Endothelial cell of umbilical vein (primary cell): Measurements from ENCODE around the gene ID1. TPM values are rescaled to one million over a fixed set of nuclear protein-coding genes. Genes with fewer than 3 reads are reported as not detected.
"Not testable (repeated sequence)": the region's sequence is repeated elsewhere in the genome, so short reads cannot be mapped to it uniquely, and the experiment has no call there.

Source experiments
- BruUV-seq: library from RNA; stranded (reverse); fragments of 400-500 nt; replicated peaks from 2 replicates; lab custom pipeline; 2021; lab: Mats Ljungman, UMichigan
- CTCF ChIA-PET: fragments of 300-600, 350-600 bp; sonication (Branson Sonifier 250); formaldehyde crosslinking; loops from one replicate; lab custom pipeline; 2021; ENCODE audit warnings: antibody characterized with exemption, inconsistent platforms; lab: Charles Lee
- POLR2A ChIA-PET: fragments of 300-600, 350-600 bp; sonication (Branson Sonifier 250); formaldehyde crosslinking; loops from one replicate; lab custom pipeline; 2021; ENCODE audit warnings: antibody characterized with exemption, inconsistent platforms; lab: Charles Lee
- DNase-seq: peaks from one replicate; pipeline ENCODE4 v3.0.0-alpha.2; 2011; ENCODE audit warnings: low read depth, low spot score
- FAIRE-seq: peaks from 2 replicates; lab custom pipeline; 2011; peaks lifted over from hg19 to GRCh38; lab: Jason Lieb, UNC
- H2AFZ ChIP-seq: 2 replicates; pipeline ENCODE4 v1.6.0; 2012; ENCODE audit warnings: low read depth, low read length, control low read depth, inconsistent platforms
- H3K27ac ChIP-seq: 2 replicates; pipeline ENCODE4 v1.5.1; 2011; ENCODE audit warnings: low read depth, mild to moderate bottlenecking, control low read depth, low read length, moderate library complexity; ENCODE audit not compliant: insufficient read depth
- H3K27me3 ChIP-seq, 2 experiments: 2 replicates each; pipeline versions ENCODE4 v1.6.0 to v1.6.1; 2011; ENCODE audit warnings: low read length in 2 of 2, mixed read lengths in 1 of 2; ENCODE audit not compliant: control insufficient read depth in 2 of 2, insufficient read depth in 2 of 2
- H3K36me3 ChIP-seq, 2 experiments: 2 replicates in 1 of 2; 3 replicates in 1 of 2; pipeline ENCODE4 v1.5.1; 2011; ENCODE audit warnings: low read length in 2 of 2, mild to moderate bottlenecking in 1 of 2, moderate library complexity in 1 of 2; ENCODE audit not compliant: control insufficient read depth in 2 of 2, insufficient read depth in 2 of 2; ENCODE audit errors: extremely low read depth in 1 of 2
- H3K4me1 ChIP-seq: 3 replicates; pipeline ENCODE4 v1.5.1; 2011; ENCODE audit warnings: mild to moderate bottlenecking, low read length; ENCODE audit not compliant: control insufficient read depth, insufficient read depth; ENCODE audit errors: extremely low read depth
- H3K4me2 ChIP-seq: 2 replicates; pipeline ENCODE4 v1.6.1; 2011; ENCODE audit warnings: low read length, control low read depth, mixed read lengths; ENCODE audit not compliant: insufficient read depth
- H3K4me3 ChIP-seq, 3 experiments: fragments of 200-600 bp in 1 of 3; sonication (generic), shearing (Covaris generic) in 1 of 3; replicated peaks in 1 of 3; 2 replicates each; pipeline ENCODE4 v1.5.1; 2011 to 2016; ENCODE audit warnings: control low read depth in 3 of 3, low read length in 3 of 3, mild to moderate bottlenecking in 2 of 3, inconsistent platforms in 1 of 3, low read depth in 1 of 3, moderate library complexity in 1 of 3; ENCODE audit not compliant: insufficient read depth in 1 of 3
- H3K79me2 ChIP-seq: 2 replicates; pipeline ENCODE4 v1.6.0; 2012; ENCODE audit warnings: low read length, inconsistent platforms; ENCODE audit not compliant: control insufficient read depth, insufficient read depth
- H3K9ac ChIP-seq: replicated peaks from 2 replicates; pipeline ENCODE3; 2011; ENCODE audit warnings: low read length, control low read depth; ENCODE audit not compliant: insufficient read depth; ENCODE audit errors: extremely low read depth
- H3K9me1 ChIP-seq: replicated peaks from 3 replicates; pipeline ENCODE4 v1.6.0; 2011; ENCODE audit warnings: mild to moderate bottlenecking, low read length; ENCODE audit not compliant: control insufficient read depth, insufficient read depth; ENCODE audit errors: extremely low read depth
- H3K9me3 ChIP-seq: replicated peaks from 2 replicates; pipeline ENCODE4 v1.5.1; 2012; ENCODE audit warnings: low read length, inconsistent platforms; ENCODE audit not compliant: control insufficient read depth, insufficient read depth
- H4K20me1 ChIP-seq: replicated peaks from 2 replicates; pipeline ENCODE3; 2011; ENCODE audit warnings: mild to moderate bottlenecking, low read length; ENCODE audit not compliant: control insufficient read depth, insufficient read depth; ENCODE audit errors: extremely low read depth
- EZH2 ChIP-seq: IDR thresholded peaks from 2 replicates; pipeline ENCODE4 v1.6.1; 2012; ENCODE audit warnings: borderline replicate concordance, low read depth, mild to moderate bottlenecking, moderate library complexity, low read length, inconsistent platforms; ENCODE audit not compliant: severe bottlenecking
- FOS ChIP-seq: IDR thresholded peaks from 2 replicates; pipeline ENCODE4 v1.6.1; 2011; ENCODE audit warnings: mild to moderate bottlenecking, low read length, moderate library complexity, borderline replicate concordance; ENCODE audit not compliant: insufficient read depth
- GATA2 ChIP-seq: IDR thresholded peaks from 2 replicates; pipeline ENCODE4 v1.7.0; 2011; ENCODE audit warnings: low read depth, mild to moderate bottlenecking, moderate library complexity, mixed read lengths, low read length; ENCODE audit not compliant: insufficient read length, insufficient read depth
- JUN ChIP-seq: IDR thresholded peaks from 2 replicates; pipeline ENCODE4 v1.6.1; 2011; ENCODE audit warnings: borderline replicate concordance, low read depth; ENCODE audit not compliant: insufficient read length, insufficient read depth
- MYC ChIP-seq: IDR thresholded peaks from one replicate; pipeline ENCODE4 v1.6.1; 2011; ENCODE audit warnings: mild to moderate bottlenecking, low read depth, low read length
- POLR2A ChIP-seq: IDR thresholded peaks from 2 replicates; pipeline ENCODE4 v1.6.1; 2012; ENCODE audit warnings: low read depth, mild to moderate bottlenecking, control low read depth, low read length
- POLR2AphosphoS5 ChIP-seq: IDR thresholded peaks from 2 replicates; pipeline ENCODE4 v1.6.1; 2012; ENCODE audit warnings: low read depth, mild to moderate bottlenecking, control low read depth, low read length, moderate library complexity; ENCODE audit not compliant: insufficient read depth
- dilution Hi-C: fragments of 300-500 bp; cut with MboI; formaldehyde crosslinking; loops from one replicate; pipeline ENCODE4 v1.15.0; 2019; ENCODE audit warnings: low sequenced_read_pairs; ENCODE audit not compliant: extremely low pct_ligation_motif_present
- intact Hi-C: fragments of 100-400 bp; cut with micrococcal nuclease; formaldehyde crosslinking; loops from one replicate; pipeline ENCODE4 v1.10.0; 2022
- polyA plus RNA-seq, 4 experiments: library from polyadenylated mRNA; depleted of rRNA in 3 of 4; stranded (reverse) in 3 of 4; unstranded in 1 of 4; fragments of >200 nt; gene quantifications; 2 replicates each; pipeline versions ENCODE4 v1.2.1 to v1.2.3, GENCODE V29; 2011 to 2012; ENCODE audit warnings: missing spikeins in 1 of 4
- total RNA-seq: library from RNA; stranded (reverse); gene quantifications from 2 replicates; pipeline ENCODE4 v1.2.3, GENCODE V29; 2021
- TF ChIP-seq, protein P1 (sequence below): IDR thresholded peaks from 2 replicates; pipeline ENCODE4 v1.6.1; 2011; ENCODE audit not compliant: insufficient read depth, insufficient read length
- TF ChIP-seq, protein P2 (sequence below), 2 donors: IDR thresholded peaks; 1 replicate in 1 of 2; 2 replicates in 1 of 2; pipeline ENCODE4 v1.5.1; 2011; ENCODE audit warnings: low read length in 2 of 2, mild to moderate bottlenecking in 2 of 2, moderate library complexity in 2 of 2, control low read depth in 1 of 2, inconsistent platforms in 1 of 2, low read depth in 1 of 2; ENCODE audit not compliant: insufficient read depth in 1 of 2; ENCODE audit errors: extremely low read depth in 1 of 2

The ID1 gene
- total and polyA plus RNA-seq, 2 donors (not counting 3 experiments of a cell fraction or from before 2014, with no cell fraction given) = 78.9 to 152 TPM

DNA sequence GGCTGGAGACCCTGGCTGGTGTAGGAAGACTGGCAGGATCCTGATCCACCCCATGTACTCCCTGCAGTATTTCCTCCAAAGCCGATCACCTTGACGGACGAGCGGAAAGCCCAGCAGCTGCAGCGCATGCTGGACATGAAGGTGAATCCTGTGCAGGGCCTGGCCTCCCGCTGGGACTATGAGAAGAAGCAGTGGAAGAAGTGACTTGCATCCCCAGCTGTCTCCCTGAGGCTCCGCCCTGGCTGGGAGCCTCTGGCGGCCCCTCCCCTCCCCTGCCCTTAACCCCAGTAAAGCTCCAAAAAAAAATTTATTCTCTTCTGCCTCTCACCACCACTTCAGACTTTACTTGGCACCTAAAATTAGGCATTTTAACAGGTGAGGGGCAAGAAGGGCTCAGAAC is 39.6 kb downstream of the ID1 start:
- Histone ChIP-seq H3K9me3 (no peaks in the 10 kb centered on the region), H3K9me1 (no peaks in the 10 kb centered on the region), H3K4me1 (no peaks in the 10 kb centered on the region), H3K4me3 (no peak overlapping the region), H3K36me3 (no peaks in the 10 kb centered on the region), H3K79me2 (no peaks in the 10 kb centered on the region), H2AFZ (no peak overlapping the region), H3K9ac (no peak overlapping the region), H3K4me2 (no peak overlapping the region), H3K27ac (no peak overlapping the region), H4K20me1 (no peaks in the 10 kb centered on the region), H3K27me3 (peaks cover 0 to 7% of the 10 kb centered on the region in 2 experiments)
- DNase-seq (no peak), FAIRE-seq (no peak)
- no TSS peak for BruUV-seq
- dilution Hi-C loops = no loop called here
- intact Hi-C loops = no loop called here
- no peak for TF ChIP-seq POLR2AphosphoS5
- no peak for TF ChIP-seq GATA2
- no peak for TF ChIP-seq FOS
- TF ChIP-seq MYC = no peak
- TF ChIP-seq, protein P1, sequence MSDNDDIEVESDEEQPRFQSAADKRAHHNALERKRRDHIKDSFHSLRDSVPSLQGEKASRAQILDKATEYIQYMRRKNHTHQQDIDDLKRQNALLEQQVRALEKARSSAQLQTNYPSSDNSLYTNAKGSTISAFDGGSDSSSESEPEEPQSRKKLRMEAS = no peak
- no peak for TF ChIP-seq JUN
- TF ChIP-seq POLR2A = no peak
- TF ChIP-seq, protein P2, sequence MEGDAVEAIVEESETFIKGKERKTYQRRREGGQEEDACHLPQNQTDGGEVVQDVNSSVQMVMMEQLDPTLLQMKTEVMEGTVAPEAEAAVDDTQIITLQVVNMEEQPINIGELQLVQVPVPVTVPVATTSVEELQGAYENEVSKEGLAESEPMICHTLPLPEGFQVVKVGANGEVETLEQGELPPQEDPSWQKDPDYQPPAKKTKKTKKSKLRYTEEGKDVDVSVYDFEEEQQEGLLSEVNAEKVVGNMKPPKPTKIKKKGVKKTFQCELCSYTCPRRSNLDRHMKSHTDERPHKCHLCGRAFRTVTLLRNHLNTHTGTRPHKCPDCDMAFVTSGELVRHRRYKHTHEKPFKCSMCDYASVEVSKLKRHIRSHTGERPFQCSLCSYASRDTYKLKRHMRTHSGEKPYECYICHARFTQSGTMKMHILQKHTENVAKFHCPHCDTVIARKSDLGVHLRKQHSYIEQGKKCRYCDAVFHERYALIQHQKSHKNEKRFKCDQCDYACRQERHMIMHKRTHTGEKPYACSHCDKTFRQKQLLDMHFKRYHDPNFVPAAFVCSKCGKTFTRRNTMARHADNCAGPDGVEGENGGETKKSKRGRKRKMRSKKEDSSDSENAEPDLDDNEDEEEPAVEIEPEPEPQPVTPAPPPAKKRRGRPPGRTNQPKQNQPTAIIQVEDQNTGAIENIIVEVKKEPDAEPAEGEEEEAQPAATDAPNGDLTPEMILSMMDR (IDR thresholded peaks at IDR 0.05; ENCODE audit: extremely low read depth in 1 of 2, insufficient read depth in 1 of 2, low read depth in 1 of 2, low read length in 2 of 2) = no peak
- TF ChIP-seq EZH2 = no peak
- ChIA-PET POLR2A (interaction anchor here (0.5 kb wide), 1 partner anchor 23 kb away, joined by 3 read pairs; no protein-coding TSS in a partner anchor), CTCF (interaction anchor here (1.1 to 3.3 kb wide), 5 partner anchors 11 to 79 kb away, joined by 3 to 22 read pairs (median 6); no protein-coding TSS in a partner anchor)

DNA sequence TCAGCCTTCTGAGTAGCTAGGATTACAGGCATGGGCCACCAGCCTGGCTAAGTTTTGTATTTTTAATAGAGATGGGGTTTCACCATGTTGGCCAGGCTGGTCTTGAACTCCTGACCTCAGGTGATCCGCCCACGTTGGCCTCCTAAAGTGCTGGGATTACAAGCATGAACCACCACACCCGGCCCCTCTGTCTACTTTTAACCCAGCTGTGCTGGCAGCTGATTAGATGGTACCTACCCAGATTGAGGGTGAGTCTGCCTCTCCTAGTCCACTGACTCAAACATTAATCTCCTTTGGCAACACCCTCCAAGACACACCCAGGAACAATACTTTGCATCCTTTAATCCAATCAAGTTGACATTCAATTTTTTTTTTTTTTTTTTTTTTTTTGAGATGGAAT is 43.0 kb downstream of the ID1 start:
- H3K9me3 ChIP-seq, H3K79me2 ChIP-seq, H3K4me1 ChIP-seq, H4K20me1 ChIP-seq, H3K4me3 ChIP-seq, H2AFZ ChIP-seq, H3K36me3 ChIP-seq, H3K9ac ChIP-seq, FAIRE-seq, DNase-seq, H3K9me1 ChIP-seq, intact Hi-C loops, dilution Hi-C loops, BruUV-seq, H3K27me3 ChIP-seq, H3K4me2 ChIP-seq, H3K27ac ChIP-seq: not testable (repeated sequence)
- POLR2A ChIA-PET = interaction anchor here (0.7 kb wide), 1 partner anchor 90 kb away, joined by 6 read pairs; no protein-coding TSS in a partner anchor
- CTCF ChIA-PET = interaction anchor here (7.6 to 8.9 kb wide), 2 partner anchors 13 to 75 kb away, joined by 50 to 73 read pairs; partner anchors contain the start of gene BCL2L1
